ENCODE data around the gene PSMB8. TPM values are rescaled to one million over a fixed set of nuclear protein-coding genes. Genes with fewer than 3 reads are reported as not detected.

Gene PSMB8
- total and polyA plus RNA-seq, 2 of the 8 experiments (the other 6 are each of a cell fraction or from before 2014, with no cell fraction given), result 18.4 to 43.0 TPM

DNA sequence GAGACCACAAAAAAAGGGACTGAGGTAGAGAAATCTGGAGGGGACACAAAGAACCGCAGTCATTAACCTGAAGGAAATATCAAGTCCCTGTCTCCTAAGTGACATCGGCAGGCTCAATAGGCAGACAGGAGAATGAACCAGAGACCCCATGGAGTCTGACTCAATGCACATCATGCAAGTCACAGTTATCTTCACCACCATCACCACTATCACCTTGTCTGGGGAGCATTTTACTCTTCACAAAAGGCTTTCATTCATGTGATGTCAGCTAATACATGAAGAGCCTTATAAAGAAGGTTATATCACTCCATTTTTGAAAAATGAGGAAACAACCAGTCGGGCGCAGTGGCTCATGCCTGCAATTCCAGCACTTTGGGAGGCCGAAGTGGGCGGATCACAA lies 5.3 kb upstream of the PSMB8 start (continued):
- TF ChIP-seq, protein P1, sequence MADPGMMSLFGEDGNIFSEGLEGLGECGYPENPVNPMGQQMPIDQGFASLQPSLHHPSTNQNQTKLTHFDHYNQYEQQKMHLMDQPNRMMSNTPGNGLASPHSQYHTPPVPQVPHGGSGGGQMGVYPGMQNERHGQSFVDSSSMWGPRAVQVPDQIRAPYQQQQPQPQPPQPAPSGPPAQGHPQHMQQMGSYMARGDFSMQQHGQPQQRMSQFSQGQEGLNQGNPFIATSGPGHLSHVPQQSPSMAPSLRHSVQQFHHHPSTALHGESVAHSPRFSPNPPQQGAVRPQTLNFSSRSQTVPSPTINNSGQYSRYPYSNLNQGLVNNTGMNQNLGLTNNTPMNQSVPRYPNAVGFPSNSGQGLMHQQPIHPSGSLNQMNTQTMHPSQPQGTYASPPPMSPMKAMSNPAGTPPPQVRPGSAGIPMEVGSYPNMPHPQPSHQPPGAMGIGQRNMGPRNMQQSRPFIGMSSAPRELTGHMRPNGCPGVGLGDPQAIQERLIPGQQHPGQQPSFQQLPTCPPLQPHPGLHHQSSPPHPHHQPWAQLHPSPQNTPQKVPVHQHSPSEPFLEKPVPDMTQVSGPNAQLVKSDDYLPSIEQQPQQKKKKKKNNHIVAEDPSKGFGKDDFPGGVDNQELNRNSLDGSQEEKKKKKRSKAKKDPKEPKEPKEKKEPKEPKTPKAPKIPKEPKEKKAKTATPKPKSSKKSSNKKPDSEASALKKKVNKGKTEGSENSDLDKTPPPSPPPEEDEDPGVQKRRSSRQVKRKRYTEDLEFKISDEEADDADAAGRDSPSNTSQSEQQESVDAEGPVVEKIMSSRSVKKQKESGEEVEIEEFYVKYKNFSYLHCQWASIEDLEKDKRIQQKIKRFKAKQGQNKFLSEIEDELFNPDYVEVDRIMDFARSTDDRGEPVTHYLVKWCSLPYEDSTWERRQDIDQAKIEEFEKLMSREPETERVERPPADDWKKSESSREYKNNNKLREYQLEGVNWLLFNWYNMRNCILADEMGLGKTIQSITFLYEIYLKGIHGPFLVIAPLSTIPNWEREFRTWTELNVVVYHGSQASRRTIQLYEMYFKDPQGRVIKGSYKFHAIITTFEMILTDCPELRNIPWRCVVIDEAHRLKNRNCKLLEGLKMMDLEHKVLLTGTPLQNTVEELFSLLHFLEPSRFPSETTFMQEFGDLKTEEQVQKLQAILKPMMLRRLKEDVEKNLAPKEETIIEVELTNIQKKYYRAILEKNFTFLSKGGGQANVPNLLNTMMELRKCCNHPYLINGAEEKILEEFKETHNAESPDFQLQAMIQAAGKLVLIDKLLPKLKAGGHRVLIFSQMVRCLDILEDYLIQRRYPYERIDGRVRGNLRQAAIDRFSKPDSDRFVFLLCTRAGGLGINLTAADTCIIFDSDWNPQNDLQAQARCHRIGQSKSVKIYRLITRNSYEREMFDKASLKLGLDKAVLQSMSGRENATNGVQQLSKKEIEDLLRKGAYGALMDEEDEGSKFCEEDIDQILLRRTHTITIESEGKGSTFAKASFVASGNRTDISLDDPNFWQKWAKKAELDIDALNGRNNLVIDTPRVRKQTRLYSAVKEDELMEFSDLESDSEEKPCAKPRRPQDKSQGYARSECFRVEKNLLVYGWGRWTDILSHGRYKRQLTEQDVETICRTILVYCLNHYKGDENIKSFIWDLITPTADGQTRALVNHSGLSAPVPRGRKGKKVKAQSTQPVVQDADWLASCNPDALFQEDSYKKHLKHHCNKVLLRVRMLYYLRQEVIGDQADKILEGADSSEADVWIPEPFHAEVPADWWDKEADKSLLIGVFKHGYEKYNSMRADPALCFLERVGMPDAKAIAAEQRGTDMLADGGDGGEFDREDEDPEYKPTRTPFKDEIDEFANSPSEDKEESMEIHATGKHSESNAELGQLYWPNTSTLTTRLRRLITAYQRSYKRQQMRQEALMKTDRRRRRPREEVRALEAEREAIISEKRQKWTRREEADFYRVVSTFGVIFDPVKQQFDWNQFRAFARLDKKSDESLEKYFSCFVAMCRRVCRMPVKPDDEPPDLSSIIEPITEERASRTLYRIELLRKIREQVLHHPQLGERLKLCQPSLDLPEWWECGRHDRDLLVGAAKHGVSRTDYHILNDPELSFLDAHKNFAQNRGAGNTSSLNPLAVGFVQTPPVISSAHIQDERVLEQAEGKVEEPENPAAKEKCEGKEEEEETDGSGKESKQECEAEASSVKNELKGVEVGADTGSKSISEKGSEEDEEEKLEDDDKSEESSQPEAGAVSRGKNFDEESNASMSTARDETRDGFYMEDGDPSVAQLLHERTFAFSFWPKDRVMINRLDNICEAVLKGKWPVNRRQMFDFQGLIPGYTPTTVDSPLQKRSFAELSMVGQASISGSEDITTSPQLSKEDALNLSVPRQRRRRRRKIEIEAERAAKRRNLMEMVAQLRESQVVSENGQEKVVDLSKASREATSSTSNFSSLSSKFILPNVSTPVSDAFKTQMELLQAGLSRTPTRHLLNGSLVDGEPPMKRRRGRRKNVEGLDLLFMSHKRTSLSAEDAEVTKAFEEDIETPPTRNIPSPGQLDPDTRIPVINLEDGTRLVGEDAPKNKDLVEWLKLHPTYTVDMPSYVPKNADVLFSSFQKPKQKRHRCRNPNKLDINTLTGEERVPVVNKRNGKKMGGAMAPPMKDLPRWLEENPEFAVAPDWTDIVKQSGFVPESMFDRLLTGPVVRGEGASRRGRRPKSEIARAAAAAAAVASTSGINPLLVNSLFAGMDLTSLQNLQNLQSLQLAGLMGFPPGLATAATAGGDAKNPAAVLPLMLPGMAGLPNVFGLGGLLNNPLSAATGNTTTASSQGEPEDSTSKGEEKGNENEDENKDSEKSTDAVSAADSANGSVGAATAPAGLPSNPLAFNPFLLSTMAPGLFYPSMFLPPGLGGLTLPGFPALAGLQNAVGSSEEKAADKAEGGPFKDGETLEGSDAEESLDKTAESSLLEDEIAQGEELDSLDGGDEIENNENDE (IDR thresholded peaks at IDR 0.05; ENCODE audit: insufficient replicate concordance, low read length), result no peak
- no peak for TF ChIP-seq CBX5 (IDR thresholded peaks at IDR 0.05; ENCODE audit: low read depth, low read length)
